NB4 (cell line): Measurements from ENCODE around the gene IFT80.

ENCODE experiments used
- CTCF ChIP-seq: IDR thresholded peaks from one replicate; pipeline ENCODE4 v1.5.1; 2012; ENCODE audit warnings: low read depth, low read length
- MAX ChIP-seq: IDR thresholded peaks from 2 replicates; pipeline ENCODE4 v1.6.1; 2011; ENCODE audit warnings: low read depth, low read length
- POLR2A ChIP-seq: IDR thresholded peaks from 2 replicates; pipeline ENCODE4 v1.6.1; 2011; ENCODE audit warnings: mild to moderate bottlenecking; ENCODE audit not compliant: insufficient read length; ENCODE audit errors: extremely low read depth

- TF ChIP-seq MAX = no peak
- no peak for TF ChIP-seq CTCF
- no peak for TF ChIP-seq POLR2A
These were observed 112.8 kb downstream of the IFT80 start for GRCh38 chr3:160286231-160286630.
